ENCODE measurements around the gene ZMYM4. TPM values are rescaled to one million over a fixed set of nuclear protein-coding genes. Genes with fewer than 3 reads are reported as not detected.
A peak's percentile ranks its signal among the peaks of the same experiment; 100 is the strongest.

The ZMYM4 gene
- total RNA-seq, 1 experiment from 2014 or later: 66.0 TPM

GRCh38 chr1:35439626-35440025, 171.1 kb downstream of the ZMYM4 start:
- no peak overlapping the region for H3K4ac ChIP-seq (ENCODE audit: low read depth, low read length)
- H2AK5ac ChIP-seq (ENCODE audit: insufficient read length, low read length): no peak overlapping the region
- no peak for DNase-seq
- no peak overlapping the region for H3K4me2 ChIP-seq (ENCODE audit: insufficient read depth, insufficient read length, low read length)
- peaks cover 36 to 82% (median 70%) of the 10 kb centered on the region in 3 experiments; a peak in 6 of 7 replicates for H3K36me3 Mint-ChIP-seq (ENCODE audit: insufficient read depth in 1 of 3, low read depth in 3 of 3)
- no peak overlapping the region for H2BK20ac ChIP-seq (ENCODE audit: low read depth, low read length, poor library complexity, severe bottlenecking)
- no peak overlapping the region for H4K8ac ChIP-seq (replicated peaks; ENCODE audit: insufficient read length, low read depth, low read length)
- TF ChIP-seq CTCF (conservative IDR thresholded peaks at IDR 0.05): no peak
- H3K56ac ChIP-seq (ENCODE audit: insufficient read length, low read depth, low read length): no peak overlapping the region
- no peak overlapping the region for H3K4me3 Mint-ChIP-seq
- peaks cover 3% of the 10 kb centered on the region for H4K20me1 ChIP-seq (ENCODE audit: control insufficient read depth, insufficient read depth, insufficient read length)
- H3K23ac ChIP-seq (ENCODE audit: insufficient read length, low read depth, low read length): no peak overlapping the region
- H3K23me2 ChIP-seq (ENCODE audit: insufficient read length, low read depth, low read length, poor library complexity, severe bottlenecking): no peaks in the 10 kb centered on the region
- H2BK12ac ChIP-seq (ENCODE audit: insufficient read length, low read depth, low read length): no peak overlapping the region
- no peaks in the 10 kb centered on the region for H3K4me1 Mint-ChIP-seq
- H3K27me3 ChIP-seq (ENCODE audit: insufficient read depth, low read length): no peaks in the 10 kb centered on the region
- H2BK15ac ChIP-seq (ENCODE audit: low read depth, low read length): no peak overlapping the region
- no peak overlapping the region for H3K27ac ChIP-seq (ENCODE audit: insufficient read length, low read depth, low read length)
- H3K27ac Mint-ChIP-seq: peak overlapping the region in 1 of 3 experiments; percentile 63; a peak in 2 of 7 replicates
- no peaks in the 10 kb centered on the region for H3K9me3 Mint-ChIP-seq
- H3K18ac ChIP-seq (ENCODE audit: insufficient read length, low read depth, low read length): no peak overlapping the region
- no peaks in the 10 kb centered on the region for H3K4me1 ChIP-seq (ENCODE audit: insufficient read depth, low read length)
- H3K27me3 Mint-ChIP-seq (ENCODE audit: low read depth): no peaks in the 10 kb centered on the region
- no peak overlapping the region for H4K91ac ChIP-seq (ENCODE audit: insufficient read length, low read depth, low read length)
- H4K5ac ChIP-seq (ENCODE audit: insufficient read length, low read depth, low read length): no peak overlapping the region
- no peaks in the 10 kb centered on the region for H3K9me3 ChIP-seq (ENCODE audit: control insufficient read depth, low read depth, low read length)
- no peak overlapping the region for H2AFZ ChIP-seq (ENCODE audit: low read length)
- no peak overlapping the region for H2BK5ac ChIP-seq (ENCODE audit: insufficient read length, low read length)
- no peak overlapping the region for H3T11ph ChIP-seq (ENCODE audit: low read length)
- H3K79me2 ChIP-seq (ENCODE audit: insufficient read depth, low read length): no peaks in the 10 kb centered on the region
- WGBS (ENCODE audit: extremely low coverage, insufficient read length, low lambda C conversion rate): no CpG with 5 or more reads among the region's 1 CpG
- no peaks in the 10 kb centered on the region for H3K79me1 ChIP-seq (ENCODE audit: insufficient read depth, low read depth, low read length, poor library complexity, severe bottlenecking)
- no peak overlapping the region for H2BK120ac ChIP-seq (ENCODE audit: low read depth, low read length, poor library complexity, severe bottlenecking)
- H3K14ac ChIP-seq (ENCODE audit: insufficient read depth, low read length): no peak overlapping the region
- no peak overlapping the region for H3K9ac ChIP-seq (ENCODE audit: extremely low read depth, insufficient read length, low read length)

Measured in H9 (cell line).